Measurements from ENCODE around the gene PDLIM7.

The PDLIM7 gene

GRCh38 chr5:177474846-177475562 is 22.4 kb downstream of the PDLIM7 start:
- no peak for DNase-seq (ENCODE audit: low read depth)

GRCh38 chr5:177474002-177474476 is 23.4 kb downstream of the PDLIM7 start:
- no peak for DNase-seq (ENCODE audit: low read depth)

- DNase-seq (ENCODE audit: low read depth): no peak
Observed at GRCh38 chr5:177473443-177474001, 23.9 kb downstream of the PDLIM7 start, which contains the start of gene DBN1. DBN1 (minus strand) TSS chr5:177473634; CDS start chr5:177473521, 113 bp downstream.

GRCh38 chr5:177472460-177473442 is 24.7 kb downstream of the PDLIM7 start:
- peak; percentile 49 for DNase-seq (ENCODE audit: low read depth)

GRCh38 chr5:177471610-177472356 is 25.6 kb downstream of the PDLIM7 start:
- DNase-seq (ENCODE audit: low read depth): no peak

GRCh38 chr5:177470759-177471536 is 26.5 kb downstream of the PDLIM7 start:
- DNase-seq (ENCODE audit: low read depth): no peak

GRCh38 chr5:177469750-177470525 is 27.5 kb downstream of the PDLIM7 start:
- no peak for DNase-seq (ENCODE audit: low read depth)

- no peak for DNase-seq (ENCODE audit: low read depth)
Observed at GRCh38 chr5:177468685-177469628, 28.4 kb downstream of the PDLIM7 start.

GRCh38 chr5:177468329-177468684 is 29.1 kb downstream of the PDLIM7 start:
- DNase-seq (ENCODE audit: low read depth): no peak

- DNase-seq (ENCODE audit: low read depth): no peak
Observed at GRCh38 chr5:177467436-177467835, 30.0 kb downstream of the PDLIM7 start.

GRCh38 chr5:177466861-177467260 is 30.5 kb downstream of the PDLIM7 start:
- no peak for DNase-seq (ENCODE audit: low read depth)

- no peak for DNase-seq (ENCODE audit: low read depth)
Observed at GRCh38 chr5:177465044-177465443, 32.4 kb downstream of the PDLIM7 start.

- DNase-seq (ENCODE audit: low read depth): no peak
Observed at GRCh38 chr5:177462021-177462670, 35.3 kb downstream of the PDLIM7 start.

GRCh38 chr5:177459819-177460628 is 37.4 kb downstream of the PDLIM7 start:
- DNase-seq (ENCODE audit: low read depth): no peak

GRCh38 chr5:177459357-177459756 is 38.0 kb downstream of the PDLIM7 start:
- DNase-seq (ENCODE audit: low read depth): no peak

- DNase-seq (ENCODE audit: low read depth): no peak
Observed at GRCh38 chr5:177458912-177459350, 38.5 kb downstream of the PDLIM7 start.

GRCh38 chr5:177457852-177458681 is 39.3 kb downstream of the PDLIM7 start:
- DNase-seq (ENCODE audit: low read depth): no peak

All from activated T-cell treated with anti-CD3 and anti-CD28 coated beads for 24 hours (primary cell).